OCI-LY3 (cell line): ENCODE results near the gene PCSK6.
"Not testable (repeated sequence)": the region's sequence is repeated elsewhere in the genome, so short reads cannot be mapped to it uniquely, and the experiment has no call there.

Experiments used
- EZH2phosphoT487 ChIP-seq: fragments of 200-600 bp; shearing (Covaris generic); IDR thresholded peaks from 2 replicates; pipeline ENCODE4 v1.6.1; 2018; ENCODE audit warnings: antibody characterized with exemption, mixed run types, low read depth
- TF ChIP-seq, protein P1 (sequence below): fragments of 200-600, 300-600 bp; sonication (generic); IDR thresholded peaks from 2 replicates; pipeline ENCODE4 v1.5.1; 2014; ENCODE audit warnings: antibody characterized with exemption, low read length, low read depth

DNA sequence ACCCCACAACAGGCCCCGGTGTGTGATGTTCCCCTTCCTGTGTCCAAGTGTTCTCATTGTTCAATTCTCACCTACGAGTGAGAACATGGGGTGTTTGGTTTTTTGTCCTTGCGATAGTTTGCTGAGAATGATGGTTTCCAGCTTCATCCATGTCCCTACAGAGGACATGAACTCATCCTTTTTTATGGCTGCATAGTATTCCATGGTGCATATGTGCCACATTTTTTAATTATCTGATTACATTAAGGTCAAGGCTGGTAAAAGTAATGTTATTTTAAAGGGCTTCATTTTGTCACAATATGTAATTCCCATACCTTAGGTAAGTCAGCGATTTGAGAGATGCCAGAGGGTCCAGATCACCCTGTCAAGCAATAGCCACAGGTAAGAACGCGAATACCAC, 202.2 kb downstream of the PCSK6 start:
- TF ChIP-seq, protein P1, sequence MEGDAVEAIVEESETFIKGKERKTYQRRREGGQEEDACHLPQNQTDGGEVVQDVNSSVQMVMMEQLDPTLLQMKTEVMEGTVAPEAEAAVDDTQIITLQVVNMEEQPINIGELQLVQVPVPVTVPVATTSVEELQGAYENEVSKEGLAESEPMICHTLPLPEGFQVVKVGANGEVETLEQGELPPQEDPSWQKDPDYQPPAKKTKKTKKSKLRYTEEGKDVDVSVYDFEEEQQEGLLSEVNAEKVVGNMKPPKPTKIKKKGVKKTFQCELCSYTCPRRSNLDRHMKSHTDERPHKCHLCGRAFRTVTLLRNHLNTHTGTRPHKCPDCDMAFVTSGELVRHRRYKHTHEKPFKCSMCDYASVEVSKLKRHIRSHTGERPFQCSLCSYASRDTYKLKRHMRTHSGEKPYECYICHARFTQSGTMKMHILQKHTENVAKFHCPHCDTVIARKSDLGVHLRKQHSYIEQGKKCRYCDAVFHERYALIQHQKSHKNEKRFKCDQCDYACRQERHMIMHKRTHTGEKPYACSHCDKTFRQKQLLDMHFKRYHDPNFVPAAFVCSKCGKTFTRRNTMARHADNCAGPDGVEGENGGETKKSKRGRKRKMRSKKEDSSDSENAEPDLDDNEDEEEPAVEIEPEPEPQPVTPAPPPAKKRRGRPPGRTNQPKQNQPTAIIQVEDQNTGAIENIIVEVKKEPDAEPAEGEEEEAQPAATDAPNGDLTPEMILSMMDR = not testable (repeated sequence)
- TF ChIP-seq EZH2phosphoT487 = not testable (repeated sequence)
